Rectal smooth muscle tissue (tissue), 1 donor: ENCODE measurements around the gene CCDC158.

Experiments
- H3K27ac ChIP-seq: one replicate; pipeline ENCODE4 v1.7.0; 2013; ENCODE audit warnings: low read depth, low read length, inconsistent platforms
- H3K27me3 ChIP-seq: one replicate; pipeline ENCODE4 v1.7.0; 2013; ENCODE audit warnings: low read length; ENCODE audit not compliant: control insufficient read depth, insufficient read depth
- H3K36me3 ChIP-seq: one replicate; pipeline ENCODE4 v1.7.0; 2013; ENCODE audit warnings: low read length; ENCODE audit not compliant: control insufficient read depth, insufficient read depth
- H3K4me1 ChIP-seq: one replicate; pipeline ENCODE4 v1.7.0; 2013; ENCODE audit warnings: low read length; ENCODE audit not compliant: control insufficient read depth, insufficient read depth
- H3K4me3 ChIP-seq: one replicate; pipeline ENCODE4 v1.7.0; 2013; ENCODE audit warnings: low read length
- H3K9ac ChIP-seq: one replicate; pipeline ENCODE4 v1.7.0; 2013; ENCODE audit warnings: low read length

CCDC158 gene

DNA sequence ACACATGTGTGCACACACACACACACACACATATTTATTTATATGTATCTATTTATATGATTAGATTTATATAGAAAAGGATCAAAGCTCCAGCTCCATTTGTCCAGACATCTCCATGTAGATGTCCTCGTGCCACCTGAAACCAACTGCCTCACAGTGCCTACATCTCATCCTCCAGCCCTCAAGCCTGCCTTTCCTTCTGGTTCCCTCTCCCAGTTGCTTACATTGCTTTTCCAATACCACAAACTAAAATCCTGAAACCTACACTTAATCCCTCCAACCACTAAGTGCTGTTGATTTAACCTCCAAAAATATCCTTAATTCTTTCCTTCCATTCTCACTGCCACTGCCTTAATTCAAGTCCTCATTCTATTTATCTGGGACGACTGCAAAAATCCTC, 63.0 kb downstream of the CCDC158 start:
- Histone ChIP-seq H3K9ac (no peak overlapping the region), H3K27ac (no peak overlapping the region), H3K27me3 (no peaks in the 10 kb centered on the region), H3K4me3 (no peak overlapping the region), H3K4me1 (no peaks in the 10 kb centered on the region), H3K36me3 (no peaks in the 10 kb centered on the region)

- Histone ChIP-seq H3K4me3 (no peak overlapping the region), H3K36me3 (no peaks in the 10 kb centered on the region), H3K4me1 (no peaks in the 10 kb centered on the region), H3K27ac (no peak overlapping the region), H3K27me3 (no peaks in the 10 kb centered on the region), H3K9ac (no peak overlapping the region)
These were observed 66.1 kb downstream of the CCDC158 start for GRCh38 chr4:76354517-76355473.

GRCh38 chr4:76342803-76343202, 78.1 kb downstream of the CCDC158 start:
- H3K27me3 ChIP-seq, result no peaks in the 10 kb centered on the region
- H3K4me3 ChIP-seq, result no peak overlapping the region
- H3K4me1 ChIP-seq, result no peaks in the 10 kb centered on the region
- no peak overlapping the region for H3K9ac ChIP-seq
- no peaks in the 10 kb centered on the region for H3K36me3 ChIP-seq
- H3K27ac ChIP-seq, result no peak overlapping the region

GRCh38 chr4:76342191-76342590, 78.8 kb downstream of the CCDC158 start:
- no peak overlapping the region for H3K4me3 ChIP-seq
- H3K36me3 ChIP-seq, result no peaks in the 10 kb centered on the region
- no peak overlapping the region for H3K9ac ChIP-seq
- H3K27ac ChIP-seq, result no peak overlapping the region
- no peaks in the 10 kb centered on the region for H3K27me3 ChIP-seq
- no peaks in the 10 kb centered on the region for H3K4me1 ChIP-seq

DNA sequence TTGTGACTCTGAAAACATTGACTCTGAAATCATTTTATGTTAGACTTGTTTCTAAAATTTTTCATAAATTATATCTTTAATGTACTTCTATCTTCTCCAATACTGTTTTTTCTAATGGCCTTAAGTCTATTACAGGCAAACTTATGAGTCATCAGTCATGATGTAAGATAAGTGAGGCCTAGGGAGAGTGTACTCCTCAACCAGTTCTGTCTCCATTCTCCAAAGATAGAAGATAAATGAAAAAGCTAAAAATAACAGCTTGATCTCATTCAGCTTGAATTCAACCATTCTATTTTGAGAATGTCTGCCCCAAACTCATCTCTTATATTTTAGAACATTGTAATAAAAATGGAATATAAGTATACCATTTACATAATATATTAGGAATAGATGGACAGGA, 79.9 kb downstream of the CCDC158 start:
- Histone ChIP-seq H3K4me3 (no peak overlapping the region), H3K36me3 (no peaks in the 10 kb centered on the region), H3K9ac (no peak overlapping the region), H3K27me3 (no peaks in the 10 kb centered on the region), H3K4me1 (no peaks in the 10 kb centered on the region), H3K27ac (no peak overlapping the region)

GRCh38 chr4:76339364-76339763, 81.6 kb downstream of the CCDC158 start:
- Histone ChIP-seq H3K27ac (no peak overlapping the region), H3K27me3 (no peaks in the 10 kb centered on the region), H3K36me3 (no peaks in the 10 kb centered on the region)

GRCh38 chr4:76334885-76335284, 86.1 kb downstream of the CCDC158 start:
- H3K9ac ChIP-seq, result no peak overlapping the region
- H3K4me3 ChIP-seq, result no peak overlapping the region
- H3K4me1 ChIP-seq, result no peaks in the 10 kb centered on the region
- no peaks in the 10 kb centered on the region for H3K27me3 ChIP-seq
- H3K36me3 ChIP-seq, result no peaks in the 10 kb centered on the region
- no peak overlapping the region for H3K27ac ChIP-seq

More at GRCh38 chr4:76339364-76339763, 81.6 kb downstream of the CCDC158 start:
- Histone ChIP-seq H3K4me3 (no peak overlapping the region), H3K4me1 (no peaks in the 10 kb centered on the region), H3K9ac (no peak overlapping the region)

GRCh38 chr4:76326515-76326914, 94.4 kb downstream of the CCDC158 start:
- no peaks in the 10 kb centered on the region for H3K36me3 ChIP-seq
- H3K27me3 ChIP-seq, result no peaks in the 10 kb centered on the region
- no peaks in the 10 kb centered on the region for H3K4me1 ChIP-seq
- no peak overlapping the region for H3K27ac ChIP-seq
- no peak overlapping the region for H3K9ac ChIP-seq
- H3K4me3 ChIP-seq, result no peak overlapping the region

DNA sequence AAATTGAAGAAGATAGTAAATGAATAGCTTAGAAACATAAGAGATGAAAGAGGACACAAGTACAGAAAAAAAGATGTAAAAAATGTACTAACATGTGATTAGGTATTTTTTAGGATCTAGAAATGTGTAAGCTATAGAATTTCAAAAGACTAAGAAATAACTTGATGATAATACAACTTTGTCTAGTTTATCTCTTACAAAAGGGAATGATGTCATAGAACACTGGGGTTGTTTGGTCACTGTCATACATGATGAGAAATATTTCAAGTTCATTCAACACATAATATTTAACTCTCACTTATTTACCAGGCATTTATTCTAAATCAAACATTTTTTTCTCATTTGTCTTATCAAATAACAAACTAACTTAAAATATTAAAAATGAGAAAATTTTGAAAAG, 95.9 kb downstream of the CCDC158 start:
- Histone ChIP-seq H3K4me3 (no peak overlapping the region), H3K27ac (no peak overlapping the region), H3K4me1 (no peaks in the 10 kb centered on the region), H3K27me3 (no peaks in the 10 kb centered on the region), H3K36me3 (no peaks in the 10 kb centered on the region), H3K9ac (no peak overlapping the region)

- no peaks in the 10 kb centered on the region for H3K4me1 ChIP-seq
- H3K9ac ChIP-seq, result no peak overlapping the region
- no peaks in the 10 kb centered on the region for H3K27me3 ChIP-seq
- no peak overlapping the region for H3K27ac ChIP-seq
- H3K36me3 ChIP-seq, result no peaks in the 10 kb centered on the region
- H3K4me3 ChIP-seq, result no peak overlapping the region
These were observed 98.7 kb downstream of the CCDC158 start for GRCh38 chr4:76322236-76322635.

GRCh38 chr4:76316131-76316530, 104.8 kb downstream of the CCDC158 start:
- H3K4me1 ChIP-seq, result no peaks in the 10 kb centered on the region
- no peaks in the 10 kb centered on the region for H3K36me3 ChIP-seq
- no peak overlapping the region for H3K27ac ChIP-seq
- no peak overlapping the region for H3K9ac ChIP-seq
- no peak overlapping the region for H3K4me3 ChIP-seq
- no peaks in the 10 kb centered on the region for H3K27me3 ChIP-seq

GRCh38 chr4:76315267-76315918, 105.5 kb downstream of the CCDC158 start:
- no peaks in the 10 kb centered on the region for H3K4me1 ChIP-seq
- H3K36me3 ChIP-seq, result no peaks in the 10 kb centered on the region
- H3K27me3 ChIP-seq, result no peaks in the 10 kb centered on the region
- no peak overlapping the region for H3K27ac ChIP-seq
- H3K9ac ChIP-seq, result no peak overlapping the region
- H3K4me3 ChIP-seq, result no peak overlapping the region
